Measurements from ENCODE around the gene DENND2C. TPM values are rescaled to one million over a fixed set of nuclear protein-coding genes. Genes with fewer than 3 reads are reported as not detected.

DENND2C gene
- total and polyA plus RNA-seq, 2 of the 13 experiments (the other 11 are each of a cell fraction or from before 2014, with no cell fraction given) = 0.08 to 0.33 TPM

- TF ChIP-seq GPBP1L1 (CRISPR knock-in tag; IDR thresholded peaks at IDR 0.05) (no peak), ZNF713 (CRISPR knock-in tag; IDR thresholded peaks at IDR 0.05) (no peak), TFE3 (CRISPR knock-in tag; IDR thresholded peaks at IDR 0.05) (no peak), DNMT1 (CRISPR knock-in tag; IDR thresholded peaks at IDR 0.05) (no peak), FOXP1 (IDR thresholded peaks at IDR 0.05) (no peak), FOXP1 (CRISPR knock-in tag; IDR thresholded peaks at IDR 0.05) (no peak), SRF (IDR thresholded peaks at IDR 0.05; ENCODE audit: low read depth, low read length) (no peak)
These were observed 129.0 kb downstream of the DENND2C start (continued) for GRCh38 chr1:114540821-114541220.

GRCh38 chr1:114540272-114540671, 129.6 kb downstream of the DENND2C start:
- no TSS peak for BruUV-seq (replicated peaks)
- ATAC-seq (no peak), FAIRE-seq (no peak), DNase-seq (ENCODE audit: low spot score) (no peak)
- H3K4me2 ChIP-seq (ENCODE audit: low read depth, low read length) = no peak overlapping the region
- no peak overlapping the region for H2AFZ ChIP-seq (ENCODE audit: low read length)
- H3K27ac ChIP-seq (ENCODE audit: extremely low read length, insufficient read depth, low read length) = no peak overlapping the region
- no peaks in the 10 kb centered on the region; a peak in 1 of 5 replicates for H3K27me3 ChIP-seq (ENCODE audit: control insufficient read depth in 1 of 2, insufficient read depth in 2 of 2, low read length in 2 of 2)
- CTCF ChIA-PET (ENCODE audit: low intra/inter-chr PET ratio, low total read pairs) = no interaction called here
- TF ChIP-seq ARID3A (IDR thresholded peaks at IDR 0.05; ENCODE audit: low read depth, low read length) (peak; percentile 63), ZBTB44 (CRISPR knock-in tag; IDR thresholded peaks at IDR 0.05) (no peak)
- no peaks in the 10 kb centered on the region for H3K36me3 ChIP-seq (replicated peaks in 1 of 2; ENCODE audit: control insufficient read depth in 1 of 2, insufficient read depth in 2 of 2, low read length in 2 of 2)
- no peaks in the 10 kb centered on the region for H4K20me1 ChIP-seq (ENCODE audit: insufficient read depth, low read length)
- POLR2A ChIA-PET = no interaction called here
- peaks cover 19% of the 10 kb centered on the region; the same call in 1 of the 2 replicates for H3K4me1 ChIP-seq (ENCODE audit: insufficient read depth, low read length)
- intact Hi-C loops (cut with micrococcal nuclease; ENCODE audit: unreplicated experiment) = no loop called here
- H3K4me3 ChIP-seq (replicated peaks in 1 of 3; ENCODE audit: insufficient read depth in 1 of 3, low read depth in 2 of 3, low read length in 3 of 3) = no peak overlapping the region
- H3K9me3 ChIP-seq (ENCODE audit: low read length) = no peaks in the 10 kb centered on the region
- 2% methylated on average over 3 of the region's 3 CpGs for WGBS (ENCODE audit: low lambda C conversion rate)
- no peak overlapping the region for H3K9ac ChIP-seq (ENCODE audit: insufficient read depth, low read depth, low read length)
- no peaks in the 10 kb centered on the region for H3K79me2 ChIP-seq (ENCODE audit: insufficient read depth, low read length)
- in situ Hi-C loops (cut with HindIII; ENCODE audit: extremely low pct_ligation_motif_present, low pct_unique_long_range_greater_than_20kb) = no loop called here
